Diencephalon (tissue), 1 donor: ENCODE results near the gene SEC14L3. TPM values are rescaled to one million over a fixed set of nuclear protein-coding genes. Genes with fewer than 3 reads are reported as not detected.

Experiments used
- small RNA-seq: library from RNA; depleted of rRNA; stranded (forward); fragments of <200 nt; gene quantifications from one replicate; pipeline ENCODE3, GENCODE V24; 2014
- total RNA-seq: library from RNA; depleted of rRNA; stranded (reverse); fragments of >200 nt; gene quantifications from one replicate; pipeline ENCODE4 v1.2.3, GENCODE V29; 2014

The SEC14L3 gene
- not detected for total RNA-seq

GRCh38 chr22:30471616-30472318, at the start of gene SEC14L3:
TSS of gene SEC14L3 (minus strand) at chr22:30472017. CDS start at chr22:30471958, 59 bp downstream.

GRCh38 chr22:30425616-30426387, 46.0 kb downstream of the SEC14L3 start, which contains the start of gene MTFP1:
TSS of gene MTFP1 (plus strand) at chr22:30425768. CDS start at chr22:30425880, 112 bp downstream.

Small RNA genes within 50 kb of the gene (small RNA-seq; reads per million reads assigned to genes)
- not detected for gene AC004832.3
- not detected for gene RNU6-564P

Other genes starting within 250 kb of the SEC14L3 start
- not detected for gene LIF, start 225.3 kb downstream of the SEC14L3 start, total RNA-seq
- 0.23 TPM for gene OSM, start 205.2 kb downstream of the SEC14L3 start, total RNA-seq
- gene CASTOR1, start 182.5 kb downstream of the SEC14L3 start, total RNA-seq = 2.5 TPM
- gene TBC1D10A, start 145.1 kb downstream of the SEC14L3 start, total RNA-seq = 11.1 TPM
- gene SF3A1, start 115.1 kb downstream of the SEC14L3 start, total RNA-seq = 21.9 TPM
- 9.9 TPM for gene CCDC157, start 115.0 kb downstream of the SEC14L3 start, total RNA-seq
- 20.3 TPM for gene RNF215, start 84.6 kb downstream of the SEC14L3 start, total RNA-seq
- gene SEC14L2, start 75.0 kb downstream of the SEC14L3 start, total RNA-seq = 12.9 TPM
- gene MTFP1, start 46.2 kb downstream of the SEC14L3 start, total RNA-seq = 3.5 TPM
- not detected for gene SEC14L4, start 33.7 kb upstream of the SEC14L3 start, total RNA-seq
- gene SEC14L6, start 74.7 kb upstream of the SEC14L3 start, total RNA-seq = 2.1 TPM
- gene GAL3ST1, start 102.6 kb upstream of the SEC14L3 start, total RNA-seq = 6.0 TPM
- 38.8 TPM for gene PES1, start 119.9 kb upstream of the SEC14L3 start, total RNA-seq
- 22.6 TPM for gene TCN2, start 135.2 kb upstream of the SEC14L3 start, total RNA-seq
- gene SLC35E4, start 163.8 kb upstream of the SEC14L3 start, total RNA-seq = 6.9 TPM
- 27.9 TPM for gene DUSP18, start 195.9 kb upstream of the SEC14L3 start, total RNA-seq
- 19.4 TPM for gene OSBP2, start 222.9 kb upstream of the SEC14L3 start, total RNA-seq